GM23248 (cell line): ENCODE measurements around the gene CDH4. TPM values are rescaled to one million over a fixed set of nuclear protein-coding genes. Genes with fewer than 3 reads are reported as not detected.

Experiments
- DNase-seq: peaks from one replicate; pipeline ENCODE4 v3.0.0-alpha.2; 2015
- H2AFZ ChIP-seq: fragments of 200-600 bp; sonication (generic); 2 replicates; pipeline ENCODE4 v1.6.1; 2016; ENCODE audit warnings: antibody characterized with exemption
- H3F3A ChIP-seq: fragments of 200-600 bp; sonication (generic); 2 replicates; pipeline ENCODE4 v1.6.1; 2016; ENCODE audit warnings: mild to moderate bottlenecking, antibody characterized with exemption, mixed run types; ENCODE audit not compliant: insufficient read depth
- H3K27ac ChIP-seq: fragments of 200-600 bp; sonication (generic); 2 replicates; pipeline ENCODE4 v1.5.1; 2016; ENCODE audit warnings: mild to moderate bottlenecking
- H3K27me3 ChIP-seq: fragments of 200-600 bp; sonication (generic); replicated peaks from 2 replicates; pipeline ENCODE4 v1.6.1; 2016; ENCODE audit warnings: mild to moderate bottlenecking; ENCODE audit not compliant: insufficient read depth
- H3K36me3 ChIP-seq: fragments of 200-600 bp; sonication (generic); 2 replicates; pipeline ENCODE4 v1.6.1; 2016; ENCODE audit warnings: low read depth, mild to moderate bottlenecking
- H3K4me1 ChIP-seq: fragments of 200-600 bp; sonication (generic); 2 replicates; pipeline ENCODE4 v1.6.1; 2016; ENCODE audit warnings: mild to moderate bottlenecking; ENCODE audit not compliant: insufficient read depth
- H3K4me2 ChIP-seq: fragments of 200-600 bp; sonication (generic); one replicate; pipeline ENCODE4 v1.6.1; 2016; ENCODE audit warnings: mild to moderate bottlenecking; ENCODE audit not compliant: unreplicated experiment
- H3K4me3 ChIP-seq: fragments of 200-600 bp; sonication (generic); 2 replicates; pipeline ENCODE4 v1.5.1; 2016; ENCODE audit warnings: mild to moderate bottlenecking
- H3K79me2 ChIP-seq: fragments of 200-600 bp; sonication (generic); 2 replicates; pipeline ENCODE4 v1.6.1; 2016; ENCODE audit warnings: mild to moderate bottlenecking; ENCODE audit not compliant: insufficient read depth
- H3K9ac ChIP-seq: fragments of 200-600 bp; sonication (generic); 2 replicates; pipeline ENCODE4 v1.6.1; 2016; ENCODE audit warnings: mild to moderate bottlenecking
- H3K9me2 ChIP-seq: fragments of 200-600 bp; sonication (generic); 2 replicates; pipeline ENCODE4 v1.6.1; 2016; ENCODE audit warnings: mixed run types, mild to moderate bottlenecking, moderate library complexity; ENCODE audit not compliant: insufficient read depth
- H3K9me3 ChIP-seq: fragments of 200-600 bp; sonication (generic); one replicate; pipeline ENCODE4 v1.6.1; 2017; ENCODE audit warnings: low read depth
- H4K20me1 ChIP-seq: fragments of 200-600 bp; sonication (generic); 2 replicates; pipeline ENCODE4 v1.6.0; 2016; ENCODE audit not compliant: insufficient read depth
- EZH2 ChIP-seq: fragments of 200-600 bp; sonication (generic); IDR thresholded peaks from 2 replicates; pipeline ENCODE4 v1.6.1; 2018; ENCODE audit warnings: antibody characterized with exemption, mild to moderate bottlenecking; ENCODE audit not compliant: insufficient read depth, poor library complexity, severe bottlenecking
- EZH2phosphoT487 ChIP-seq: fragments of 200-600 bp; sonication (generic); IDR thresholded peaks from 2 replicates; pipeline ENCODE4 v1.6.1; 2018; ENCODE audit warnings: antibody characterized with exemption, moderate library complexity, mild to moderate bottlenecking, low read depth; ENCODE audit not compliant: insufficient read depth
- WGBS, 2 experiments: methylation state at CpG; one replicate each; pipeline ENCODE4 v1.1.6; 2015 to 2017; ENCODE audit warnings: low lambda C conversion rate in 2 of 2, low coverage in 1 of 2; ENCODE audit errors: missing lambda C conversion rate in 2 of 2; 5-methylcytosine and 5-hydroxymethylcytosine counted together
- in situ Hi-C: fragments of 300-500 bp; cut with MboI; formaldehyde crosslinking; loops from 2 replicates; pipeline ENCODE4 v1.15.0; 2020
- polyA plus RNA-seq: library from polyadenylated mRNA; unstranded; fragments of >200 nt; fragmentation: Nextera tagmentation; extraction: Ambion mirVana; gene quantifications from 2 replicates; pipeline ENCODE4 v1.2.1, GENCODE V29; 2016
- total RNA-seq: library from RNA; depleted of rRNA; stranded (reverse); fragments of >200 nt; shearing (Covaris generic); gene quantifications from 2 replicates; pipeline ENCODE4 v1.2.3, GENCODE V29; 2014

The CDH4 gene
- total and polyA plus RNA-seq, 2 experiments from 2014 or later = 1.1 to 3.9 TPM

- H3K4me2 ChIP-seq = no peak overlapping the region
Observed at GRCh38 chr20:61419501-61419900, 167.4 kb downstream of the CDH4 start.

GRCh38 chr20:61420056-61420455 is 168.0 kb downstream of the CDH4 start:
- no peaks in the 10 kb centered on the region for H3K36me3 ChIP-seq
- H3K9me2 ChIP-seq = no peaks in the 10 kb centered on the region
- no peaks in the 10 kb centered on the region for H3K4me1 ChIP-seq
- no peak overlapping the region for H3K27ac ChIP-seq
- TF ChIP-seq EZH2phosphoT487 = no peak
- TF ChIP-seq EZH2 = no peak
- no peaks in the 10 kb centered on the region for H3K79me2 ChIP-seq
- no peaks in the 10 kb centered on the region for H3K9me3 ChIP-seq
- no peaks in the 10 kb centered on the region for H4K20me1 ChIP-seq
- in situ Hi-C loops = no loop called here
- 44 to 46% methylated on average over 6 of the region's 6 CpGs for WGBS, 2 experiments
- DNase-seq = no peak
- H3F3A ChIP-seq = no peaks in the 10 kb centered on the region
- H3K9ac ChIP-seq = no peak overlapping the region
- H2AFZ ChIP-seq = no peak overlapping the region
- H3K27me3 ChIP-seq = no peaks in the 10 kb centered on the region
- H3K4me2 ChIP-seq = no peak overlapping the region
- H3K4me3 ChIP-seq = no peak overlapping the region

More at GRCh38 chr20:61419501-61419900, 167.4 kb downstream of the CDH4 start:
- no peak for TF ChIP-seq EZH2phosphoT487
- no peak for TF ChIP-seq EZH2
- in situ Hi-C loops = no loop called here
- Histone ChIP-seq H4K20me1 (no peaks in the 10 kb centered on the region), H3K9ac (no peak overlapping the region), H3K36me3 (no peaks in the 10 kb centered on the region), H3K9me2 (no peaks in the 10 kb centered on the region), H3K27me3 (no peaks in the 10 kb centered on the region), H3K9me3 (no peaks in the 10 kb centered on the region), H3F3A (no peaks in the 10 kb centered on the region), H2AFZ (no peak overlapping the region), H3K4me1 (no peaks in the 10 kb centered on the region), H3K4me3 (no peak overlapping the region), H3K79me2 (no peaks in the 10 kb centered on the region), H3K27ac (no peak overlapping the region)
- no peak for DNase-seq
- WGBS, 2 experiments = 41 to 45% methylated on average over 6 of the region's 6 CpGs

GRCh38 chr20:61420781-61421180 is 168.7 kb downstream of the CDH4 start:
- Histone ChIP-seq H3K4me2 (no peak overlapping the region), H4K20me1 (no peaks in the 10 kb centered on the region), H3K27ac (no peak overlapping the region), H3K36me3 (no peaks in the 10 kb centered on the region), H3K9me3 (no peaks in the 10 kb centered on the region), H3K79me2 (no peaks in the 10 kb centered on the region), H3K27me3 (no peaks in the 10 kb centered on the region), H3K9ac (no peak overlapping the region), H3F3A (no peaks in the 10 kb centered on the region), H3K9me2 (no peaks in the 10 kb centered on the region), H3K4me1 (no peaks in the 10 kb centered on the region), H2AFZ (no peak overlapping the region), H3K4me3 (no peak overlapping the region)
- WGBS, 2 experiments = 39 to 43% methylated on average over 7 of the region's 7 CpGs
- TF ChIP-seq EZH2phosphoT487 (no peak), EZH2 (no peak)
- no peak for DNase-seq
- in situ Hi-C loops = no loop called here

GRCh38 chr20:61422636-61423425 is 170.8 kb downstream of the CDH4 start:
- Histone ChIP-seq H2AFZ (no peak overlapping the region), H3F3A (no peaks in the 10 kb centered on the region), H3K4me1 (no peaks in the 10 kb centered on the region), H3K4me3 (no peak overlapping the region), H3K27ac (no peak overlapping the region), H3K9me3 (no peaks in the 10 kb centered on the region), H4K20me1 (no peaks in the 10 kb centered on the region), H3K4me2 (no peak overlapping the region), H3K36me3 (no peaks in the 10 kb centered on the region), H3K9me2 (no peaks in the 10 kb centered on the region), H3K27me3 (no peaks in the 10 kb centered on the region), H3K9ac (no peak overlapping the region), H3K79me2 (no peaks in the 10 kb centered on the region)
- no peak for DNase-seq
- 21 to 30% methylated on average over 12 to 13 of the region's 13 CpGs for WGBS, 2 experiments
- TF ChIP-seq EZH2 (no peak), EZH2phosphoT487 (no peak)
- in situ Hi-C loops = no loop called here
